HG03442 (cell line): ENCODE results near the gene PBX4.

ENCODE experiments used
- ATAC-seq: cut with Tn5 transposase; IDR thresholded peaks from one replicate; pipeline ENCODE4 v1.9.1; 2021; ENCODE audit warnings: mild to moderate bottlenecking, moderate library complexity; ENCODE audit not compliant: unreplicated experiment

PBX4 gene

DNA sequence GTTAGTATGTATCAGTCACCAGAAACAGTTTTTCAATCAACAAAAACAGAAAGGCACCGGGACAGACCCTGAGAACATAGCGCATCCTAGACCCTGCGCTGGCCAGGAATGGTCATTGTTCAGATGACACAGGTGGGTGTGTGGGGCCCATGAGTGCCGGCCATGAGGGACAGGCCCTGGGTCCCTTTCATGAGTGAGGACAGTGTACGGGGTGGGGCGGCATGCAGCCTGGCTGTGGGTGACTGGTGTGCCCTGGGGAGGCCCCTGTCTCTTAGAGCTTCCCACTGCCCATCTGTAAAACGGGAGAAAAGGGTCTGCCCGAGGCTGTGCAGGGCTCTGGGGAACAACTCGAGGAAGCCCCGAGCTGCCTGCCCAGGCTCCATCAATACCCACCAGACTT lies 25.8 kb downstream of the PBX4 start:
- ATAC-seq = no peak

GRCh38 chr19:19591133-19591825 lies 27.2 kb downstream of the PBX4 start:
- ATAC-seq = peak; percentile 62

DNA sequence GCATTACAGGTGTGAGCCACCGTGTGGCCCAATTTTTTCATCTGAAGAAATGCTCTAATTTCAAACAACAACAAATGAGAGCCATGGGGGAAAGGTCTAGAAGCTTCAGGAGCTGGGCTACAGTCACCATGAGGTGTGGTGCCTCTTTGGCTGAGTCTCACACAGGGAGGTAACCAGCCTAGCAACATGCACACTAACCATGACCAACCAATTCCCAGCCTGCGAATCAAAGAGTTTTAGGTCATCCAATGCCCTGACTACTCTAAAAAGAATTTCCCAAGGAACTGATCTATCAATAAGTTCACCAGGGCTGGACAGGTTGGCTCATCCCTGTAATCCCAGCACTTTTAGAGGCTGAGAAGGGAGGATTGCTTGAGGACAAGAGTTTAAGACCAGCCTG lies 29.9 kb downstream of the PBX4 start:
- ATAC-seq = no peak

DNA sequence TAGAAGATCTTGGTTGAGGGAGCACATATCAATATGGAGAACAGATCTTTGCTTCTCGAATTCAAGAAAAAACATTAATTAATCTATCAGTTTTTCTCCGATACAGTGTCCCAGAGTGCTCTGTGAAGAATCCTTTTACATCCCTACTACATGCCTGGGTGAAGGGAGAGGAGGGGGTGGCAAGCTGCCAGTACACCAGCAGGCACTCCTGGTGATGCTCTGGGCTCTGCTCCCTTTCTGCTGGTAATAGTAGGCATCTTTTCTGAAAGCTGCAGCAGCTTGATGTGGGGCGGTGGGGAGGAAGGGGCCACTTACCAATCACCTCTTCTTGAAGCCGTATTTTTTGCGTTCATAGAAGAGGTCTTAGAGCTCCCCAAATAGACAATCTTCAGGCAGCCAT lies 30.7 kb downstream of the PBX4 start:
- no peak for ATAC-seq

DNA sequence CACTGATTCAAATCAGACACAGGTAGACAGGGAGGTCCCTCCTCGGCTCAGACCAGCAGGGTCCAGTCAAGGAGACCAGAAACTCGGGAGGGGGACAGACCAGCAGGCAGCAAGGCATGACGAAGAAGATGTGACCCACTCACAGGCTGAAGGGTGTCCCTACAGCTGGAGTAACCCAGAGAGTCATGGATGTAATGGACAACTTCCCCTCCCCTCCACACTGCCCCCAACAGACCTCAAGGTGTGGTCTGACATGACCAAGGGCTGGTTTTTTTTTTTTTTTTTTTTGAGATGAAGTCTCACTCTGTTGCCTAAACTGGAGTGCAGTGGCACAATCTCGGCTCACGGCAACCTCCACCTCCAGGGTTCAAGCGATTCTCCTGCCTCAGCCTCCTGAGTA lies 34.1 kb downstream of the PBX4 start:
- ATAC-seq = no peak

DNA sequence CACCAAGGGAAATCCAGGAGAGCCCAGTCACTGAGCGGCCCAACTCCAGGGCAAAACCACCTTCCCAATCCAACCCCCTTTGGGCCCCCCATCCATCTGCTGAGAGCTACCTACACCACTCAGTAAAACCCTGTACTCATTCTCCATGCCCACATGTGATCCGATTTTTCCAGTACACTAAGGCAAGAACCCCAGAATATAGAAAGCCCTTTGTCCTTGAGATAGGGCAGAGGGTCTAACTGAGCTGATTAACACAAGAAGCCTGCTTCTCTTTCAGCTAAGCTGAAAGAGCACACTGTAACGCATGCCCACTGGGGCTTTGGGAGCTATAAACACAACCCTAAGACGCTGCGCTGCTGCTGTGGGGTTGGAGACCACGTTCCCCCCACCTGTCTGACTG lies 36.0 kb downstream of the PBX4 start:
- ATAC-seq = no peak

GRCh38 chr19:19581391-19581790 lies 37.1 kb downstream of the PBX4 start:
- ATAC-seq = no peak

GRCh38 chr19:19580418-19580817 lies 38.1 kb downstream of the PBX4 start:
- ATAC-seq = no peak

DNA sequence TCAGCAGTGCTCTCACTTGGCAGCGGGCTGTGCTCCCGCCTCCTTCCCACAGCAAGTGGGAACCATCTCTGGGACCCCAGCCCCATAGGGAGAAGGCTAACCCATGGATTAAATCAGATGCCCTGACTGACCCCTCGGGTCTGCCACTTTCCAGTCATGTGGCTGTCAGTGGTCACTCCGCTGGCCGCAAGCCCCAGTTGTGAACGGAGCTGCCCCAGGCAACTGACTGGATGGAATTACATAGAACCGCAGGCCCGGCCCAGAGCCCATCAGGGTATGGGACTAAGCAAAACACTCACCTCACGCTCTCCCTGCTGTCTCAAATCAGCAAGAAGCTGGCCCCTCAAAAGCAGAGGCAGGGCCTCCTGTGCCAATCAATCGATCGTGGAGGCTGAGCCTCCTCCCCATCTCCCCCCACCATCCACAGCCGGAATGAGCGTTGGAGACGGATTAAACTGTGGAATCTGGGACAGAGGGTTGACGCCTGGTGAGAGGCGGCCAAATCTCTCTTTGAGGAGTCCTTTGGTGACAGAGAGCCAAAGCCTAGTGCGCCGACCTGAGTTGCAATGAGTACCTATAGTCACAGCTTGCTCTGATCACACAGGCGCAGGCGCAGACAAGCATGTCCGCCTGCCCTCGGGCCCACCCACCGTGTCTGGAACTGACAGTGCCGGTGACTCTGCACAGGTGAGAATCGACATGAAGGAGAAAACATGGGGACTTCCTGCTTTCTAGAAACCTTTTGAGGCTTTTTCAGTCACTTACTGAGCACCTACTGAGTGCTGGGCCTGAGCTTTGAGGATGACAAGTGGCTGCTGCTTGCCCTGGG lies 38.7 kb downstream of the PBX4 start:
- no peak for ATAC-seq

GRCh38 chr19:19578252-19578651 lies 40.2 kb downstream of the PBX4 start:
- ATAC-seq = no peak

GRCh38 chr19:19575411-19575810 lies 43.1 kb downstream of the PBX4 start:
- ATAC-seq = no peak

DNA sequence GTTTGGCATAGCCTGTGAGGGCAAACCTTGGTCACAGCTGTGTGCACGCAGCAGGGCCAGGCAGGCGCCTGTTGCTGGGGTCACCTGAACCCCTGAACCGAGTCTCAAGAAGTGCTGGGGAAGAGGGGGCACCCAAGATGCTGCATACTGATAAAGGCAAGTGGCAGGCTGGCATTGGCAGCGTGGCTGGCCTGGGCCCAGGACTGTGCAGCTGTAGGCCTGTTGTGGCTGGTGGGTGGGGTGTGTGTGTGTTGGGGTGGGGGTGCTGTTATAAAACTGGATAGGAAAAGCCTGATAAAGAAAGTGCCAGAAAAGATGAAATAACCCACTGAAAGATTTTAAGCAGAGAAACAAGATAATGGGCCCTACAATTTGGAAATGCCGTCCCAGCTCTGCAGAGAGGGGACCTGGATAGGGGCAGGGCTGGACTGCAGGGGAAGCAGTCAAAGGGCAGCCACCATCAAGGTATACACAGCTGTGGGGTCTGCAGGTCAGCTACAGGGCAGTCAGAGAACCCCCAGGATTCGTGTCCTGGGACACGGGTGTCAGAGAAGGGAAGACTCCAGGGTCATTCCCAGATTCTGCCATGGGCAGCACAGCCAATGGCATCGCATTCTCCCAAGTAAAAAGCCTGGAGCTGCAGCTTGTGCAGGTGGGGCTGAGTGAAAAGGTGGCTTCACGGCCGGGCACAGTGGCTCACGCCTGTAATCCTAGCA lies 47.3 kb downstream of the PBX4 start:
- no peak for ATAC-seq

DNA sequence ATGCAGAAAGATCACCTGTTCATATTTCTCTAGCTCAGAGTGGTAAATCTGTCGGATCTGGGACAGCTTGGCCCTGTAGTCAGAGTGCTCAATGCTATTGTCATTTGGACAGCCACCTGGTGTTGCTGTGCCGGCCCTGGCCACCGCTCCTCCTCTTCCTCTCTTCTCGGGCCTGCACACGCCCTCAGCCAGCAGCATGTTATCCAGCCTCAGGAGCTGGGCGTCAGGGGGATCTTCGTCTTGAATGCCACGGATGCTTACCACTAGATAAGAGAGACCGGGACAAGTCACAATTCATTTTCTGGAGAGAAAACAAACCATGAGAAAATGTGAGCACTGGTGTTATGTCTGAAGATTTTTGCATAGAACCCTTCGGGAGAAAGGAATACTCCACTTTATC lies 47.9 kb downstream of the PBX4 start:
- ATAC-seq = no peak

GRCh38 chr19:19568802-19569756 lies 49.4 kb downstream of the PBX4 start:
- ATAC-seq = no peak

DNA sequence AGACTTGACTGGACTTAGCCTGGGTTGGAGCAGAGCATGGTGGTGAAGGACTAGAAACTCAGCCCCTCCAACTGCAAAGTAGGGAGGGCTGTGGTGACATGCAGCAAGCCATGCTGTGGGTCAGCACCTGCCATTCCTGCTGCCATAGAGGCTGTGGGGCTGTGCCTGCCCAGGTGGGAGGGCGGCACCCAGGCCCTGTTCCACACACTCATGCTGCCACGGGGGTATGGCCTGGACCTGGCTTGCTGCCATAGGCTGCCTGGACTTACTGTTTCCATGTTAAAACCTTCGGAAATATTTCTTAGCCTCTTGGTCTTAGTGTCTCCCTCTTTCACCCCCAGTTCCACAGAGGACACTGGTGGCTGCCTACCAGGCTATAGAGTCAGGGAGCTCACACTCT lies 51.1 kb downstream of the PBX4 start:
- ATAC-seq = no peak

GRCh38 chr19:19566306-19566705 lies 52.2 kb downstream of the PBX4 start:
- ATAC-seq = no peak

DNA sequence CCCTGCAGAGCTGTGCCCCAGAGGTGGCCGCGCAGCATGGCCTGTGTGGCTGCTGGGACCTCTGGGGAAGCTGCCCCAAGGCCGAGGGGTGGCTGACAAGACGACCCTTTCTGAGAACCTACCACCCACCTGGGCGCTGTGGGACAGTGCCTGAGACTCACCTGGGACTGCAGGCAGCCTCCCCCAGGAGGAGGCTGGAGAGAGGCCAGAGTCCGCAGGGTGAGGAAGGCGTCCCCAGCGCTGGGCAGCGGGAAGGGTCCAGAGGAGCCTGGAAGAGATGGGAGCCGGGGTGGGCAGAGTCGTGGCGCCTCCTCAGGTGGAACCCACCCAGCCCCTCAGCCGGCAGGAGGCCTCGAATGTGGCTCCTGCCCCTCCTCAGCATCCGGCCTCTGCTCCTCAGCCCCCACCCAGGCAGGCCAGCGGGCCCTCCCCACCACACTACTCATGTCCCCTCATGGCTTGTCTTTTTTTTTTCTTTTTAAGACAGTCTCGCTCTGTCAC lies 55.1 kb downstream of the PBX4 start:
- no peak for ATAC-seq

GRCh38 chr19:19562665-19563347 lies 55.7 kb downstream of the PBX4 start:
- ATAC-seq = no peak

DNA sequence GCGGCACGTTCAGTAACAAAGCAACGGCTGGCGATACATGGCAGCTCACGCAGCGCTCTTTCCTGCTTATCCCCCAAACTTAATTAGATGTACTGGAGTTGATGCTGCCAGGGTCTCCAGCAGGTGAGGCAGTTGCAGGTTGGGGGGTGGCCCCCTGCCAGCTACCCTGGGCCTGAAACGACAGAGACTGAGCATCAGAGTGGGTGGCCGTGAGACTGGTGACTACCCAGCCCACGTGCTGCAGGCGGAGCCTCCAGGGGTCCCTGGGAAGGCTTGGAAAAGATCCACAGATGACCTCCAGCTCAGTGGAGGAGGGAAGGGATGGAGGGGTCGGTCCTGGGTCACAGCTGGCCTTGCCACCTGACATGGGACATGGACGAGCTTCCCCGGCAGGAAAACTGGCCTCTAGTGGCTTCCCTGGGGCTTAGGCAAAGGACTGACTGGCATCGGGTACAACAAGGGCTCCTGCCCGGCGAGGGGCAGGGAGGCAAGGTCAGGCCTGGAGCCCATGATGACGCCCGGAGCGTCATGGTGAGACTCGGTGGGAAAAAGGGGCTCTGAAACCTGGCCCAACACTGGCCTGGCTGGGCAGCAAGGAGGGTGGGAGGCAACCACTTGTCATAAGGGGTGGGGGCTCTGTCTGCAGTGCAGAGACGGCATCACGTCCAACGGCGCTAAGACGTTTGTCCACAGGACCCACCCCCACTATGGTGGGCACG lies 56.4 kb downstream of the PBX4 start:
- ATAC-seq = no peak
